GM18505 (cell line): ENCODE measurements around the gene GALNT14.

ENCODE experiments used
- ATAC-seq: cut with Tn5 transposase; IDR thresholded peaks from one replicate; pipeline ENCODE4 v1.9.1; 2021; ENCODE audit not compliant: unreplicated experiment
- POLR2A ChIP-seq: IDR thresholded peaks from 4 replicates; pipeline ENCODE4 v1.6.1; 2011; ENCODE audit warnings: borderline replicate concordance; ENCODE audit not compliant: insufficient read depth, insufficient read length; ENCODE audit errors: extremely low read depth

The GALNT14 gene

GRCh38 chr2:30971231-30972025, 166.8 kb downstream of the GALNT14 start:
- no peak for TF ChIP-seq POLR2A
- no peak for ATAC-seq

GRCh38 chr2:30968660-30969397, 169.4 kb downstream of the GALNT14 start:
- TF ChIP-seq POLR2A = no peak
- ATAC-seq = no peak

- no peak for ATAC-seq
These were observed 171.5 kb downstream of the GALNT14 start for GRCh38 chr2:30966786-30967185.

GRCh38 chr2:30965022-30965531, 173.2 kb downstream of the GALNT14 start:
- ATAC-seq = no peak
- no peak for TF ChIP-seq POLR2A

More at GRCh38 chr2:30966786-30967185, 171.5 kb downstream of the GALNT14 start:
- no peak for TF ChIP-seq POLR2A

- no peak for TF ChIP-seq POLR2A
- no peak for ATAC-seq
These were observed 173.8 kb downstream of the GALNT14 start for GRCh38 chr2:30964334-30965005.

- no peak for ATAC-seq
- no peak for TF ChIP-seq POLR2A
These were observed 175.1 kb downstream of the GALNT14 start for GRCh38 chr2:30963184-30963583.

- no peak for ATAC-seq
- TF ChIP-seq POLR2A = no peak
These were observed 178.0 kb downstream of the GALNT14 start for GRCh38 chr2:30960213-30960612.

GRCh38 chr2:30959653-30960052, 178.6 kb downstream of the GALNT14 start:
- ATAC-seq = no peak
- TF ChIP-seq POLR2A = no peak

GRCh38 chr2:30958918-30959265, 179.3 kb downstream of the GALNT14 start:
- no peak for ATAC-seq
- TF ChIP-seq POLR2A = no peak

- TF ChIP-seq POLR2A = no peak
- ATAC-seq = no peak
These were observed 179.9 kb downstream of the GALNT14 start for GRCh38 chr2:30958193-30958917.

GRCh38 chr2:30957591-30957990, 180.6 kb downstream of the GALNT14 start:
- no peak for ATAC-seq
- TF ChIP-seq POLR2A = no peak

- no peak for ATAC-seq
- TF ChIP-seq POLR2A = no peak
These were observed 181.2 kb downstream of the GALNT14 start for GRCh38 chr2:30956995-30957394.
